GM18870 (cell line): Measurements from ENCODE around the gene FSD2.
"Not testable (repeated sequence)": the region's sequence is repeated elsewhere in the genome, so short reads cannot be mapped to it uniquely, and the experiment has no call there.

Experiments used
- ATAC-seq: cut with Tn5 transposase; IDR thresholded peaks from one replicate; pipeline ENCODE4 v1.9.1; 2021; ENCODE audit warnings: moderate library complexity; ENCODE audit not compliant: unreplicated experiment

The FSD2 gene

DNA sequence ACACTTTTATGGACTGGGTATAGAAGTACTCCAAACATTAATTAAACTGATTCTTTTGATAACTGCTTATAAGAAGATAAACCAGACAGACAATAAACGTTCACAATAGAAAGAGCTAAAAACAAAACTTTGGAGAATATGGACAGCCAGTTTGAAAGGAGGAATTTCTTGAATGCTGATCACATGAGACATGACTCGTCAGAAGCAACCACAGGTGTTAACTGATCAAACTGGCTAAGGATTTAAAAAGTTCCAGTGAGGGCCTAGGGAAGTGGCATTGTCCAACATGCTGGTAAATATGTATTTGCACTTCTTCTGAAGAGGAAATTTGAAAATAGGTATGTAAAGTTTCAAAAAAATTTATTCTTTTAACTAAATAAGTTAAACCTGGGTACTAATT, 66.8 kb downstream of the FSD2 start:
- ATAC-seq: no peak

DNA sequence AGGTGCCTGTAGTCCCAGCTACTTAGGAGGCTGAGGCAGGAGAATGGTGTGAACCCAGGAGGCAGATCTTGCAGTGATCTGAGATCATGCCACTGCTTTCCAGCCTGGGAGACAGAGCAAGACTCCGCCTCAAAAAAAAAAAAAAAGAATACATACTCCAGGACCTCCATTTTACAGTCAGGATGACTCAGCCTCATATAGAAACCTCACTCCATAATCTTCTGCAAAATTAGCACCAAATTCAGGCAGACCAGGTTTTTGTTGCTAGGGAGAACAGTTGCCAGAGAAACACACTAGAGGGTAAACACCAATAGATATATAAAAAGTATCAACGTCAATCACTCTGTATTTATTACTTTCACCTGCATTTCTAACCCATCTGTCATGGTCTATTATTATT, 67.9 kb downstream of the FSD2 start:
- no peak for ATAC-seq

DNA sequence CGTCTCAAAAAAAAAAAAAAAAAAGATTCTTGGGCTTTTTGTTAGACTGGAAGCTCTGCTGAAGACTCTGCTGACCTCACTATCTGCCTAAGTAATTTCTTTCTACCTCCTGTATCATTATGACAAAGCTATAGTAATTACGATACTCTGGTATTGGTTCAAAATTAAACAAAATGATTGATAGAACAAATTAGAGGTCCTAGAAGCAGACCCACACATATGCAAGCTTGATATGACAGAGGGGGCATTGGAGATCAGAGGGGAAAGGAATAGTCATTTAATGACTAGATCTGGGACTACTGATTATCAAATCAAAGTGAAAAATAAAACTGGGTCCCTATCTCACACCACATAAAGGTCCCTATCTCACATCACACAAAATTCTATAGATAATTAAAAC, 74.3 kb downstream of the FSD2 start:
- no peak for ATAC-seq

DNA sequence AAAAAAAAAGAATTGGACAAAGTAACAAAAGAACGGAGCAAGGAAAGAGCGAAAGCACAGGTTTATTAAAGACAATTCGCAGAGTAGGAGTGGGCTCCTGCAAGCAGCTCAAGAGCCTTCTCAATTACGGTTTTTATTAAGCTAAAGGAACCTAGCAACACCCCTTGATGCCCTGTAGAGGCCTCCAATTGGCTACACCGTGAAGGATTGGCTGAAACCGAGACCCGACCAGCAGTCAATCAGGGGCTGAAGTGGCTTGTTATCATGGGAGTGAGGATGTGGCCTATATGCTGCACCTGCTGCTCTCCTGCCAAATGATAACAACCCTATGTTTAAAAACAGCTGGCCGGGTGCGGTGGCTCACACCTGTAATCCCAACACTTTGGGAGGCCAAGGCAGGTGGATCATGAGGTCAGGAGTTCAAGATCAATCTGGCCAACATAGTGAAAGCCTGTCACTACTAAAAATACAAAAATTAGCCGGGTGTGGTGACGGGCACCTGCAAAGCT, 75.8 kb downstream of the FSD2 start:
- ATAC-seq: no peak

GRCh38 chr15:82726816-82727215, 79.1 kb downstream of the FSD2 start:
- ATAC-seq: no peak

DNA sequence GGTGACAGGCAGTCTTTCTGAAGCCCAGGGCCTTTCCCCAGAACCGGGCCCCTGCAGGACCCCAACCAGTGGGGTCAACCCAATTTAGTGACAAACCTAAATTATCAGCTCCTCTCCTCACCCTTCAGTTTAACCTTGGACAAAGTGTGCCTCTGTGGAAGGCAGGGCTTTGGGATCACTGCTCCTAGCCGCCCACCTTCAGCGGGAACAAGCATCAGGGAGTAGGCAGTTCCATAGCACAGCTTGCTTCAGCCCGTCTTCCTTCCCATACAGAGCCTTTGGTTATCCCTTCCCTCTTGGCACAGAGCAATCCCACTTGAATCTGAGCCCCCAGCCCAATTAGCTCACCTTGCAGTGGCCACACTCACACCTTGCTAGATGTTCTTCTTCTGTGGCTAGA, 90.9 kb downstream of the FSD2 start:
- no peak for ATAC-seq

GRCh38 chr15:82714016-82714415, 91.9 kb downstream of the FSD2 start:
- no peak for ATAC-seq

DNA sequence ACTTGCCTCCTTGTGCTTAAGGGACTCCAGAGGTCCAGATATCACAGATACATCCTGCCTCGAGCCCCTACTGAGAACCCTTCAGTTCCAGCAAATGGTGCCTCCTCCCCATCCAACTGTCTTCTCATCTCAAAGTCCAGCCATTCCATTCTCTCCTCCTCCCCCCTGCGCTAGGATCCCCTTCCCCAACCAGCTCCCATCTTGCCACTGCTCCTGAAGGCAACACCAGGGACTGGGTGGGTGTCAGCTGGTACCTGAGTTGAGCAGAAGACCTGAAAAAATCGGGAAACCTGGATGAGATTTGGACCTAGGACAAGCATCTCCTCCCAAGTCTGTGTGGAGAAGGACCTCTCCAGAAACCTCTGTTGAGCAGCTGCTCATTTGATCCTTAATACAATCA, 93.8 kb downstream of the FSD2 start:
- ATAC-seq: no peak

GRCh38 chr15:82710926-82711490, 94.9 kb downstream of the FSD2 start:
- ATAC-seq: no peak

DNA sequence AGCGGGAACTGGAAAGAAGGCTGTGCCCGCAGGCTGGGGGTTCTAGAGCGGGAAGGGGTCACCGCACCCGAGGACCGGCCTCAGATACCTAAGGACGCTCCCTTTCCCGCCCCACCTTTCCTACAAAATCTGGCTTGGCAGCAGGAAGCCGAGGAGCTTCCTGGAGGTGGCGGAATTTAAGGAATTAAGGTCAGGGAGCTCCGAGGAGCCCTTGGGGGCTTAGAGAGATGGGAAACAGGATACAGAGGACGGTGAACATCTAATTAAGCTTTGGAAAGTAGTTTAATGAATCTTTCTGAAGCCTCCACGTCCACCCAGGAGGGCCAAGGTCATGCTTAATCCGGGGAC, 95.7 kb downstream of the FSD2 start:
- ATAC-seq: no peak

DNA sequence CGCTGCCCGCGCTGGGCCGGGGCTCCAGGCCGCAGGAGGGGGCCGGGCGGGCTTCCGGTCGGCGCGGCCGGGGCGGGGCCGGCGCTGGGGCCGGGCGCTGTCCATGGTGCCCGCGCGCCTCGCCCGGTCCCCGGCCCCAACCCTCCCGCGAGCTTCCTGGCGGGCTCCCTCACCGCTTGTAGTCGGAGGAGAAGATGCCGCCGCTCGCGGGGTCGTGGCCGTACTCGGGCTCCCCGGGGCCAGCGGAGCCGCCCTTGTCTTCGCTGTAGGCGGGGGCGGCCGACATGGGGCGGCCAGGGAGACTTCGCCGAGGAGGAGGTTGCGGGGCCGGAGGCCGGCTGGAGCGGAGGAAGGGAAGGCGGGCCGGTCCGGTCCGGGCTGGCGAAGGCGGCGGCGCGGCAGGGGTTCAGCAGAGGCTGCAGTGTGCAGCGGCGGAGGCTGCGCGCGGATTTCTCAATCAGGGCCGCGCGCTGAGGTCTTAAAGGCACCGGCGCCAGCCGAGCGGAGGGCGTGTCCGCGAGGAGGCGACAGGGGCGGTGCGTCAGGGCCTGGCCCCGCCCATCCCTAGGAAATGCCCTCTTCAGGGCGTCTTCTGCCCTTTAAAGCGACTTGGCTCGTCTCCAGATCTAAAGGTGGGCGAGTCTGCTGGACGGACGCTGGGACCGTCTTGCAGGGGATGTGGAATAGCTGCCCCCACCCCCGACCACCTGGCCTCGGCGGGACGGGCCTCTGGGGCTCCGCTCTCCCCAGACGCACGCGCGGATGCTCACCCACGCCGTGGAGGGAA, 96.3 kb downstream of the FSD2 start, which contains the start of gene AP3B2:
AP3B2 (minus strand) TSS at position 455 of the 787 bp plus-strand sequence; CDS start at position 286, 169 bp downstream.
- ATAC-seq: no peak

- ATAC-seq: no peak
Measured at GRCh38 chr15:82709081-82709420, 96.8 kb downstream of the FSD2 start.

DNA sequence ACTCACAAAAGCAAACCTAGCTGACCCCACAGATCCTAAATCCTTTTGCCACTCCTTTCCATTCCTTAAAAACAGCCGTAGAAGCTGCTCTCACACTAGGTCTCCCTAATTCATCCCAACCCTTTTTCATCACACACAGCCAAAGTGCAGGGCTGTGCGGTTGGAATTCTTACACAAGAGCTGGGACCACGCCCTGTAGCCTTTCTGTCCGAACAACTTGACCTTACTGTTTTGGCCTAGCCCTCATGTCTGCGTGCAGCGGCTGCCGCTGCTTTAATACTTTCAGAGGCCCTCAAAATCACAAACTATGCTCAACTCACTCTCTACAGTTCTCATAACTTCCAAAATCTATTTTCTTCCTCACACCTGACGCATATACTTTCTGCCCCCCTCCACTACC, 100.0 kb downstream of the FSD2 start:
- ATAC-seq: not testable (repeated sequence)
